Left lung (tissue), 10 donors: ENCODE data around the gene TNS3. TPM values are rescaled to one million over a fixed set of nuclear protein-coding genes. Genes with fewer than 3 reads are reported as not detected.

Experiments
- ATAC-seq: fragments of 200-7000 bp; cut with Tn5 transposase; one replicate; pipeline ENCODE4 v1.9.1; 2020; ENCODE audit warnings: moderate library complexity
- DNase-seq, 4 donors: peaks; one replicate each; pipeline ENCODE4 v3.0.0-alpha.2; 2013 to 2020
- H3K27ac ChIP-seq, 2 donors: fragments of 200-600 bp; sonication (generic) in 1 of 2; one replicate each; pipeline versions ENCODE4 v1.5.0 to v1.8.0; 2020 to 2021
- H3K27me3 ChIP-seq, 2 donors: fragments of 200-600 bp; sonication (generic) in 1 of 2; one replicate each; pipeline versions ENCODE4 v1.5.0 to v1.8.0; 2020 to 2021
- H3K36me3 ChIP-seq, 2 donors: fragments of 200-600 bp; sonication (generic) in 1 of 2; one replicate each; pipeline versions ENCODE4 v1.5.0 to v1.8.0; 2020 to 2021
- H3K4me1 ChIP-seq, 2 donors: fragments of 200-600 bp; one replicate each; pipeline ENCODE4 v1.8.0; 2021
- H3K4me3 ChIP-seq, 2 donors: fragments of 200-600 bp; sonication (generic) in 1 of 2; one replicate each; pipeline versions ENCODE4 v1.5.0 to v1.8.0; 2020 to 2021; ENCODE audit warnings: mild to moderate bottlenecking in 1 of 2
- H3K9me3 ChIP-seq, 2 donors: fragments of 200-600 bp; sonication (generic) in 1 of 2; one replicate each; pipeline versions ENCODE4 v1.5.0 to v1.8.0; 2020 to 2021
- CTCF ChIP-seq, 2 donors: fragments of 200-600 bp; sonication (generic) in 1 of 2; IDR thresholded peaks; one replicate each; pipeline versions ENCODE4 v1.5.0 to v1.8.0; 2021; ENCODE audit warnings: antibody characterized with exemption in 2 of 2
- intact Hi-C, 2 donors: fragments of 100-400 bp; cut with DNase I; formaldehyde crosslinking; loops; one replicate each; pipeline versions ENCODE4 v1.11.2 to v1.14.2; 2022
- polyA plus RNA-seq, 6 donors: library from polyadenylated mRNA; unstranded; fragments of 120-200 nt; gene quantifications; one replicate each; pipeline ENCODE4 v1.2.1, GENCODE V29; 2013; ENCODE audit not compliant: insufficient read length in 6 of 6
- total RNA-seq, 2 donors: library from RNA; stranded (reverse); fragmentation: NEBNext Ultra II Directional; extraction: Animal tissue kit (Norgen Biotek cat#: 25700); gene quantifications; one replicate each; pipeline ENCODE4 v1.2.1, GENCODE V29; 2021
- donor health status: DM: no; HTN: yes; CAD: no.
- donor health status: DM: no; HTN: no; CAD: no.

TNS3 gene
- total and polyA plus RNA-seq, 8 donors: 86.3 to 151 (median 97.8) TPM

- Histone ChIP-seq H3K27me3 (no peaks in the 10 kb centered on the region), H3K4me1 (peaks cover 3 to 18% of the 10 kb centered on the region in 2 donors), H3K27ac (no peak overlapping the region), H3K4me3 (no peak overlapping the region), H3K9me3 (no peaks in the 10 kb centered on the region), H3K36me3 (peaks cover 0 to 70% of the 10 kb centered on the region in 2 donors)
- DNase-seq: no peak
- ATAC-seq: no peak
- intact Hi-C loops: loop anchor here in 1 of 2 donors (10.0 kb wide), 1 partner anchor 537 kb away; no protein-coding TSS in a partner anchor
- TF ChIP-seq CTCF (IDR thresholded peaks at IDR 0.05): no peak
Measured at GRCh38 chr7:47288060-47288459, 293.9 kb downstream of the TNS3 start.

- no peak for DNase-seq
- peak overlapping the region in 1 of 2 donors; percentile 29 for H3K27ac ChIP-seq
- peak; percentile 22 for ATAC-seq
- peaks cover 0 to 80% of the 10 kb centered on the region in 2 donors for H3K36me3 ChIP-seq
- intact Hi-C loops: loop anchor here in 1 of 2 donors (10.0 kb wide), 1 partner anchor 539 kb away; no protein-coding TSS in a partner anchor
- no peak overlapping the region for H3K4me3 ChIP-seq
- peaks cover 0 to 3% of the 10 kb centered on the region in 2 donors for H3K4me1 ChIP-seq
- no peaks in the 10 kb centered on the region for H3K27me3 ChIP-seq
- TF ChIP-seq CTCF (IDR thresholded peaks at IDR 0.05): no peak
- H3K9me3 ChIP-seq: no peaks in the 10 kb centered on the region
Measured at GRCh38 chr7:47285860-47286491, 295.9 kb downstream of the TNS3 start.

- DNase-seq: no peak
- Histone ChIP-seq H3K27ac (no peak overlapping the region), H3K27me3 (no peaks in the 10 kb centered on the region), H3K36me3 (peaks cover 0 to 86% of the 10 kb centered on the region in 2 donors), H3K4me1 (no peaks in the 10 kb centered on the region), H3K4me3 (no peak overlapping the region), H3K9me3 (no peaks in the 10 kb centered on the region)
- no peak for TF ChIP-seq CTCF (IDR thresholded peaks at IDR 0.05)
- ATAC-seq: no peak
- intact Hi-C loops: loop anchor here in 1 of 2 donors (10.0 kb wide), 1 partner anchor 540 kb away; no protein-coding TSS in a partner anchor
Measured at GRCh38 chr7:47284691-47285635, 296.9 kb downstream of the TNS3 start.

- Histone ChIP-seq H3K27ac (no peak overlapping the region), H3K36me3 (peaks cover 0 to 92% of the 10 kb centered on the region in 2 donors), H3K27me3 (no peaks in the 10 kb centered on the region), H3K4me3 (no peak overlapping the region), H3K4me1 (no peaks in the 10 kb centered on the region), H3K9me3 (no peaks in the 10 kb centered on the region)
- no peak for TF ChIP-seq CTCF (IDR thresholded peaks at IDR 0.05)
- peak; percentile 52 for ATAC-seq
- intact Hi-C loops: loop anchor here in 1 of 2 donors (10.0 kb wide), 1 partner anchor 541 kb away; no protein-coding TSS in a partner anchor
- no peak for DNase-seq
Measured at GRCh38 chr7:47283497-47284131, 298.3 kb downstream of the TNS3 start.
